ENCODE data around the gene PAK1. TPM values are rescaled to one million over a fixed set of nuclear protein-coding genes. Genes with fewer than 3 reads are reported as not detected.

Gene PAK1
- polyA plus RNA-seq, 1 experiment: 70.3 TPM

DNA sequence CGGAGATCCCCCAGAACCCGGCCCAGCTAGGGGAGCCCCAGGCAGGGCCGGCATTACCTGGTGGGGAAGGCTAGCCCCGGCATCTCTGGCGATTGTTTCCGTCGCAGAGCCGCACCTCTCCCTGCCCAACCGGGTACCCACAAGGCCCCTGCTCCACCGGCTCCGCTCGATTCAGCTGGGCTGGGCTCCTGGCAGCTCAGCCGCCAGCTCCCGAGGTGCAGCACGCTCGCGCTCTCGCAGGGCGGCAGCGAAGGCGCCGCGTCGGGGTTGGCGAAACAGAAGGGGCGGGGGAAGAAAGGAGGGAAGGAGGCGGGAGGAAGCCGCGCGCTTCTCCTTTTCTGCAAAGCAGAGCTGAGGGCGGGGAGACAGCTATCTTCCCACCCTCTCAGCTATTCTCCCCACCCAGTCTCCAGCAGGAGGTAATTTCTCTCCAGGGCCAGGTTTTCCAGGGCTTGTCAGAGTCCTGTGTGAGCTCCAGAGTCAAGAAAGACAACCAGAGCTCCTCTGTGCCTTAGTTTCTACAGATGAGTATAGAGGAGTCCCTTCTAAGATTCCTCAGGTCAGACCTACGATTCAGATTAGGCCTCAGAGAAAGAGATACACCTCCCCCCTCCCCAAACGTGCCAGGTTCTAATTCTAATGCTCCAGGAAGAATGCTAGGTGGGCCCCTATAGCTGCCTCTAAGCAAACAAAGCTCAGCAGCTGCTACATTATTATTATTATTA lies 62.0 kb downstream of the PAK1 start:
- peak; percentile 50 for DNase-seq (ENCODE audit: low read depth, low spot score)
- Histone ChIP-seq H3K27me3 (ENCODE audit: control insufficient read depth, insufficient read depth, low read length) (no peaks in the 10 kb centered on the region), H3K27ac (ENCODE audit: low read depth, low read length) (peak overlapping the region; percentile 52), H3K4me3 (ENCODE audit: low read depth, low read length) (peak overlapping the region; percentile 80), H3K9me3 (ENCODE audit: control insufficient read depth, insufficient read depth, low read length) (no peaks in the 10 kb centered on the region; the same call in 1 of the 2 replicates)
- ChIA-PET CTCF (interaction anchor here (0.6 to 1.8 kb wide), 7 partner anchors 19 to 284 kb away, joined by 3 to 6 read pairs (median 3); partner anchors contain the start of genes AQP11 and MYO7A), POLR2A (interaction anchor here (0.6 to 0.9 kb wide), 2 partner anchors 168 to 178 kb away, joined by 3 to 7 read pairs; no protein-coding TSS in a partner anchor)
- TF ChIP-seq CTCF (IDR thresholded peaks at IDR 0.05; ENCODE audit: low read depth, low read length): no peak

GRCh38 chr11:77411137-77411707 lies 62.7 kb downstream of the PAK1 start:
- POLR2A ChIA-PET: interaction anchor here (0.9 kb wide), 1 partner anchor 169 kb away, joined by 3 read pairs; no protein-coding TSS in a partner anchor
- peak overlapping the region; percentile 52 for H3K27ac ChIP-seq (ENCODE audit: low read depth, low read length)

GRCh38 chr11:77410076-77410827 lies 63.6 kb downstream of the PAK1 start:
- no peaks in the 10 kb centered on the region for H3K27me3 ChIP-seq (ENCODE audit: control insufficient read depth, insufficient read depth, low read length)
- H3K4me3 ChIP-seq (ENCODE audit: low read depth, low read length): peak overlapping the region; percentile 80
- no peaks in the 10 kb centered on the region; the same call in 1 of the 2 replicates for H3K9me3 ChIP-seq (ENCODE audit: control insufficient read depth, insufficient read depth, low read length)
- POLR2A ChIA-PET: no interaction called here
- no peak for TF ChIP-seq CTCF (IDR thresholded peaks at IDR 0.05; ENCODE audit: low read depth, low read length)
- no peak for DNase-seq (ENCODE audit: low read depth, low spot score)
- CTCF ChIA-PET: interaction anchor here (1.2 to 1.8 kb wide), 2 partner anchors 215 to 283 kb away, joined by 4 to 6 read pairs; partner anchors contain the start of gene MYO7A
- peak overlapping the region; percentile 21 for H3K27ac ChIP-seq (ENCODE audit: low read depth, low read length)

More at GRCh38 chr11:77411137-77411707, 62.7 kb downstream of the PAK1 start:
- peak overlapping the region; percentile 80 for H3K4me3 ChIP-seq (ENCODE audit: low read depth, low read length)
- CTCF ChIA-PET: interaction anchor here (1.1 to 1.8 kb wide), 5 partner anchors 208 to 284 kb away, joined by 3 to 6 read pairs (median 3); partner anchors contain the start of gene MYO7A
- TF ChIP-seq CTCF (IDR thresholded peaks at IDR 0.05; ENCODE audit: low read depth, low read length): no peak
- H3K27me3 ChIP-seq (ENCODE audit: control insufficient read depth, insufficient read depth, low read length): no peaks in the 10 kb centered on the region
- DNase-seq (ENCODE audit: low read depth, low spot score): no peak
- H3K9me3 ChIP-seq (ENCODE audit: control insufficient read depth, insufficient read depth, low read length): no peaks in the 10 kb centered on the region; the same call in 1 of the 2 replicates

DNA sequence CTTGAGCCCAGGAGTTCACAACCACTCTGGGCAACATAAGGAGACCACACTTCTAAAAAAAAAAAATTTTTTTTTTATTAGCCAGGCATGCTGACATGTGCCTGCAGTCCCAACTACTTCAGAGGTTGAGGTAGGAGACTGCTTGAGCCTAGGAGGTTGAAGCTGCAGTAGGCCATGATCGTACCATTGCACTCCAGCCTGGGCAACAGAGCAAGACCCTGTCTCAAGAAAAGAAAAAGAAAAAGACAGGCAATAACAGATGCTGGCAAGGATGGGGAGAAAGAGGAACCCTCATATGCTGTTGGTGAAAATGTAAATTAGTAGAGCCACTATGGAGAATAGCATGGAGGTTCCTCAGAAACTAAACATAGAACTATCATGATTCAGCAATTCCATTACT lies 64.8 kb downstream of the PAK1 start:
- CTCF ChIA-PET: no interaction called here
- H3K9me3 ChIP-seq (ENCODE audit: control insufficient read depth, insufficient read depth, low read length): no peaks in the 10 kb centered on the region; the same call in 1 of the 2 replicates
- POLR2A ChIA-PET: no interaction called here

More for the DNA sequence above, 64.8 kb downstream of the PAK1 start:
- Histone ChIP-seq H3K27ac (ENCODE audit: low read depth, low read length) (no peak overlapping the region), H3K4me3 (ENCODE audit: low read depth, low read length) (no peak overlapping the region), H3K27me3 (ENCODE audit: control insufficient read depth, insufficient read depth, low read length) (no peaks in the 10 kb centered on the region)
- no peak for DNase-seq (ENCODE audit: low read depth, low spot score)
- no peak for TF ChIP-seq CTCF (IDR thresholded peaks at IDR 0.05; ENCODE audit: low read depth, low read length)
